ENCODE data around the gene APOBEC3F.

GRCh38 chr22:39095971-39096370 lies 55.3 kb downstream of the APOBEC3F start:
- TF ChIP-seq EZH2 (IDR thresholded peaks at IDR 0.05; ENCODE audit: insufficient read depth, poor library complexity, severe bottlenecking) = no peak
- TF ChIP-seq EZH2phosphoT487 (IDR thresholded peaks at IDR 0.05; ENCODE audit: insufficient read depth, low read depth) = no peak

Data from GM23248 (cell line).